GM12878 (cell line): Measurements from ENCODE around the gene PDE9A.

Experiments
- ATF7 ChIP-seq: fragments of 450-650 bp; IDR thresholded peaks from 2 replicates; pipeline ENCODE4 v1.6.1; 2016; ENCODE audit warnings: low read depth, mild to moderate bottlenecking
- CTCF ChIP-seq, 3 experiments: IDR thresholded peaks in 2 of 3; conservative IDR thresholded peaks in 1 of 3; 2 replicates each; pipeline ENCODE4 v1.5.1; 2011; ENCODE audit warnings: low read depth in 3 of 3, low read length in 3 of 3, mild to moderate bottlenecking in 3 of 3, control low read depth in 2 of 3, moderate library complexity in 2 of 3, inconsistent platforms in 1 of 3, mixed read lengths in 1 of 3; ENCODE audit not compliant: control insufficient read depth in 2 of 3, insufficient read depth in 1 of 3; ENCODE audit errors: extremely low read depth in 1 of 3
- POLR2A ChIP-seq: IDR thresholded peaks from 2 replicates; pipeline ENCODE4 v1.6.1; 2011; ENCODE audit warnings: low read depth, mild to moderate bottlenecking, low read length
- POLR2AphosphoS5 ChIP-seq: IDR thresholded peaks from 2 replicates; pipeline ENCODE4 v1.6.1; 2011; ENCODE audit warnings: mild to moderate bottlenecking, low read length, inconsistent platforms
- POU2F2 ChIP-seq: IDR thresholded peaks from 3 replicates; pipeline ENCODE4 v1.6.1; 2011; ENCODE audit warnings: low read depth, mild to moderate bottlenecking, low read length, borderline replicate concordance
- RFX5 ChIP-seq: IDR thresholded peaks from 2 replicates; pipeline ENCODE4 v1.6.1; 2011; ENCODE audit warnings: low read depth, low read length, improper control_type of control experiment
- SUZ12 ChIP-seq: fragments of 200-600 bp; sonication (generic); IDR thresholded peaks from one replicate; pipeline ENCODE4 v1.6.1; 2018; ENCODE audit warnings: antibody characterized with exemption, mild to moderate bottlenecking; ENCODE audit not compliant: unreplicated experiment
- ZNF217 ChIP-seq: fragments of 450-650 bp; IDR thresholded peaks from 2 replicates; pipeline ENCODE4 v1.6.1; 2017; ENCODE audit warnings: antibody characterized with exemption, mild to moderate bottlenecking

DNA sequence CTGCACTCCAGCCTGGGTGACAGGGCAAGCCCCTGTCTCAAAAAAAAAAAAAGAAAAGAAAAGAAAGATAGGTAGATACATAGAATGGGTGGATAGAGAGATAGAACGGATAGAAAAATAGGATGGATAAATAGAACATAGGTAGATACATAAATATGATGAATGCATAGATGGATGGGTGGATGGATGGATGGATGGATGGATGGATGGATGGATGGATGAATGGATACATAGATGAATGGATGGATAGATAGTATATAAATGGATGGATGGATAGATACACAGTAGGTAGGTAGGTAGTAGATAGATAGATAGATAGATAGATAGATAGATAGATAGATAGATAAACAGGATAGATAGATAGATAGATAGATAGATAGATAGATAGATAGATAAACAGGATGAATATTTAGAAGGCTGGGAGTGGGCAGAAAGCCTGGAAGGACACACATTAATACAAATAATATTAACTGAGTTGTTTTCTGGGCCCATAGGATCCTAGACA, 87.0 kb downstream of the PDE9A start:
- TF ChIP-seq CTCF (IDR thresholded peaks at IDR 0.05 in 2 of 3, conservative IDR thresholded peaks at IDR 0.05 in 1 of 3; ENCODE audit: control insufficient read depth in 2 of 3, extremely low read depth in 1 of 3, insufficient read depth in 1 of 3, low read depth in 3 of 3, low read length in 3 of 3) (no peak), RFX5 (no peak), POU2F2 (no peak), POLR2A (no peak), POLR2AphosphoS5 (no peak), SUZ12 (no peak), ZNF217 (no peak), ATF7 (no peak)
